Transverse colon (tissue), 4 donors: Measurements from ENCODE around the gene AGAP1. TPM values are rescaled to one million over a fixed set of nuclear protein-coding genes. Genes with fewer than 3 reads are reported as not detected.

ENCODE experiments used
- DNase-seq: peaks from one replicate; pipeline ENCODE4 v3.0.0-alpha.2; 2019
- H3K27ac ChIP-seq, 4 donors: fragments of 200-600 bp; sonication (generic); 2 replicates each; pipeline ENCODE4 v1.5.1; 2016 to 2018; ENCODE audit warnings: inconsistent platforms in 4 of 4
- H3K27me3 ChIP-seq: fragments of 200-600 bp; sonication (generic); 2 replicates; pipeline ENCODE4 v1.5.1; 2017; ENCODE audit warnings: inconsistent platforms
- H3K36me3 ChIP-seq, 4 donors: fragments of 200-600 bp; sonication (generic); 2 replicates each; pipeline ENCODE4 v1.5.1; 2017 to 2019; ENCODE audit warnings: inconsistent platforms in 4 of 4
- H3K4me1 ChIP-seq, 4 donors: fragments of 200-600 bp; sonication (generic); 2 replicates each; pipeline ENCODE4 v1.5.1; 2017 to 2020; ENCODE audit warnings: inconsistent platforms in 4 of 4
- H3K4me3 ChIP-seq, 4 donors: fragments of 200-600 bp; sonication (generic); 1 replicate in 1 of 4; 2 replicates in 3 of 4; pipeline versions ENCODE4 v1.5.1 to v1.6.1; 2017 to 2019; ENCODE audit warnings: inconsistent platforms in 4 of 4
- H3K9me3 ChIP-seq, 2 donors: fragments of 200-600 bp; sonication (generic); 2 replicates each; pipeline ENCODE4 v1.5.1; 2017 to 2019; ENCODE audit warnings: inconsistent platforms in 2 of 2
- CTCF ChIP-seq, 5 experiments: fragments of 200-600 bp in 3 of 5; fragments of 450-650 bp in 2 of 5; sonication (generic) in 3 of 5; IDR thresholded peaks; 1 replicate in 2 of 5; 2 replicates in 3 of 5; pipeline ENCODE4 v1.5.1; 2016 to 2017; ENCODE audit warnings: antibody characterized with exemption in 5 of 5, inconsistent platforms in 3 of 5, mild to moderate bottlenecking in 2 of 5, moderate library complexity in 1 of 5
- EP300 ChIP-seq: sonication (generic); formaldehyde crosslinking; IDR thresholded peaks from one replicate; pipeline ENCODE4 v1.6.1; 2017; ENCODE audit warnings: antibody characterized with exemption, low read depth
- POLR2A ChIP-seq: fragments of 450-650 bp; IDR thresholded peaks from one replicate; pipeline ENCODE4 v1.6.1; 2016; ENCODE audit warnings: antibody characterized with exemption, mild to moderate bottlenecking, moderate library complexity
- POLR2AphosphoS5 ChIP-seq, 3 donors: sonication (generic); formaldehyde crosslinking; IDR thresholded peaks; one replicate each; pipeline ENCODE4 v1.6.1; 2016; ENCODE audit warnings: antibody characterized with exemption in 3 of 3
- WGBS, 2 donors: methylation state at CpG; one replicate each; pipeline ENCODE4 v1.1.5; 2018; ENCODE audit warnings: low coverage in 1 of 2; 5-methylcytosine and 5-hydroxymethylcytosine counted together
- in situ Hi-C, 4 donors: fragments of 200-750 bp; cut with MboI; loops; one replicate each; pipeline versions ENCODE4 v1.15.0 to v1.15.1; 2017; ENCODE audit warnings: low sequenced_read_pairs in 3 of 4, low pct_ligation_motif_present in 1 of 4, low pct_unique_long_range_greater_than_20kb in 1 of 4
- intact Hi-C: fragments of 100-400 bp; cut with DNase I; formaldehyde crosslinking; loops from one replicate; pipeline ENCODE4 v1.15.1; 2023; ENCODE audit warnings: low total_unique reads
- total RNA-seq, 4 donors: library from RNA; depleted of rRNA; stranded (reverse); fragments of >200 nt; gene quantifications; one replicate each; pipeline ENCODE4 v1.1.0, GENCODE V29; 2016

AGAP1 gene
- total RNA-seq, 4 donors from 2014 or later = 56.1 to 96.9 (median 71.2) TPM

- intact Hi-C loops (no loop called here), in situ Hi-C loops (no loop called here)
- Histone ChIP-seq H3K27ac (no peak overlapping the region), H3K27me3 (peaks cover 100% of the 10 kb centered on the region), H3K36me3 (no peaks in the 10 kb centered on the region), H3K4me3 (no peak overlapping the region), H3K9me3 (no peaks in the 10 kb centered on the region), H3K4me1 (peaks cover 11 to 45% (median 40%) of the 10 kb centered on the region in 4 donors)
- no peak for DNase-seq
- TF ChIP-seq POLR2AphosphoS5 (IDR thresholded peaks at IDR 0.05) (no peak), CTCF (IDR thresholded peaks at IDR 0.05) (no peak), POLR2A (no peak), EP300 (no peak)
- 26 to 49% methylated on average over 7 to 32 of the region's 33 CpGs for WGBS, 2 donors
Measured at GRCh38 chr2:236162882-236163470, 669.1 kb downstream of the AGAP1 start.

GRCh38 chr2:236163471-236164200 lies 669.8 kb downstream of the AGAP1 start:
- DNase-seq = no peak
- Histone ChIP-seq H3K27me3 (peaks cover 100% of the 10 kb centered on the region), H3K36me3 (no peaks in the 10 kb centered on the region), H3K9me3 (no peaks in the 10 kb centered on the region), H3K4me1 (peaks cover 11 to 51% (median 47%) of the 10 kb centered on the region in 4 donors), H3K4me3 (peak overlapping the region in 2 of 4 donors; percentile 18 to 46), H3K27ac (no peak overlapping the region)
- intact Hi-C loops = no loop called here
- in situ Hi-C loops = no loop called here
- TF ChIP-seq EP300 (no peak), POLR2AphosphoS5 (IDR thresholded peaks at IDR 0.05) (no peak), POLR2A (no peak), CTCF (IDR thresholded peaks at IDR 0.05) (no peak)
- 8% methylated on average over 38 of the region's 59 CpGs; no CpG with 5 or more reads in 1 of the 2 donors for WGBS, 2 donors

- 9 to 20% methylated on average over 1 to 31 of the region's 67 CpGs for WGBS, 2 donors
- no peaks in the 10 kb centered on the region for H3K36me3 ChIP-seq
- H3K27me3 ChIP-seq = peaks cover 100% of the 10 kb centered on the region
- TF ChIP-seq POLR2A (no peak), POLR2AphosphoS5 (IDR thresholded peaks at IDR 0.05) (no peak), CTCF (IDR thresholded peaks at IDR 0.05) (no peak), EP300 (no peak)
- no peaks in the 10 kb centered on the region for H3K9me3 ChIP-seq
- peaks cover 11 to 59% (median 51%) of the 10 kb centered on the region in 4 donors for H3K4me1 ChIP-seq
- peak overlapping the region in 2 of 4 donors; percentile 18 to 46 for H3K4me3 ChIP-seq
- intact Hi-C loops (no loop called here), in situ Hi-C loops (no loop called here)
- H3K27ac ChIP-seq = no peak overlapping the region
- no peak for DNase-seq
Measured at GRCh38 chr2:236164201-236164924, 670.5 kb downstream of the AGAP1 start.
